Measurements from ENCODE around the gene MCU. TPM values are rescaled to one million over a fixed set of nuclear protein-coding genes. Genes with fewer than 3 reads are reported as not detected.
"Not testable (repeated sequence)": the region's sequence is repeated elsewhere in the genome, so short reads cannot be mapped to it uniquely, and the experiment has no call there.

MCU gene
- total RNA-seq, 1 donor: 42.7 TPM

- no peaks in the 10 kb centered on the region for H4K20me1 ChIP-seq (ENCODE audit: insufficient read depth, low read length)
- no peaks in the 10 kb centered on the region for H3K4me1 ChIP-seq (ENCODE audit: insufficient read depth, low read length)
- no peaks in the 10 kb centered on the region for H3K27me3 ChIP-seq (ENCODE audit: insufficient read depth, low read length)
- no peak overlapping the region for H3K4me2 ChIP-seq (ENCODE audit: insufficient read depth, low read length)
- no peaks in the 10 kb centered on the region for H3K79me2 ChIP-seq (ENCODE audit: insufficient read depth, low read length)
- H3K36me3 ChIP-seq (ENCODE audit: insufficient read depth, low read length): no peaks in the 10 kb centered on the region
- no peaks in the 10 kb centered on the region for H3K9me3 ChIP-seq (ENCODE audit: low read depth, low read length)
- H2AFZ ChIP-seq (ENCODE audit: low read length): no peak overlapping the region
- no peak overlapping the region for H3K4me3 ChIP-seq (ENCODE audit: insufficient read depth, low read length)
- TF ChIP-seq, protein P1, sequence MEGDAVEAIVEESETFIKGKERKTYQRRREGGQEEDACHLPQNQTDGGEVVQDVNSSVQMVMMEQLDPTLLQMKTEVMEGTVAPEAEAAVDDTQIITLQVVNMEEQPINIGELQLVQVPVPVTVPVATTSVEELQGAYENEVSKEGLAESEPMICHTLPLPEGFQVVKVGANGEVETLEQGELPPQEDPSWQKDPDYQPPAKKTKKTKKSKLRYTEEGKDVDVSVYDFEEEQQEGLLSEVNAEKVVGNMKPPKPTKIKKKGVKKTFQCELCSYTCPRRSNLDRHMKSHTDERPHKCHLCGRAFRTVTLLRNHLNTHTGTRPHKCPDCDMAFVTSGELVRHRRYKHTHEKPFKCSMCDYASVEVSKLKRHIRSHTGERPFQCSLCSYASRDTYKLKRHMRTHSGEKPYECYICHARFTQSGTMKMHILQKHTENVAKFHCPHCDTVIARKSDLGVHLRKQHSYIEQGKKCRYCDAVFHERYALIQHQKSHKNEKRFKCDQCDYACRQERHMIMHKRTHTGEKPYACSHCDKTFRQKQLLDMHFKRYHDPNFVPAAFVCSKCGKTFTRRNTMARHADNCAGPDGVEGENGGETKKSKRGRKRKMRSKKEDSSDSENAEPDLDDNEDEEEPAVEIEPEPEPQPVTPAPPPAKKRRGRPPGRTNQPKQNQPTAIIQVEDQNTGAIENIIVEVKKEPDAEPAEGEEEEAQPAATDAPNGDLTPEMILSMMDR (IDR thresholded peaks at IDR 0.05; ENCODE audit: extremely low read depth, low read depth, low read length): no peak
- no peak overlapping the region for H3K27ac ChIP-seq (ENCODE audit: low read depth, low read length)
- peak; percentile 58 for DNase-seq (ENCODE audit: insufficient read length, low spot score, missing footprints)
Measured at GRCh38 chr10:72898616-72899015, 206.7 kb downstream of the MCU start.

- Histone ChIP-seq H3K79me2 (ENCODE audit: insufficient read depth, low read length) (no peaks in the 10 kb centered on the region), H4K20me1 (ENCODE audit: insufficient read depth, low read length) (no peaks in the 10 kb centered on the region), H3K4me1 (ENCODE audit: insufficient read depth, low read length) (no peaks in the 10 kb centered on the region), H3K4me3 (ENCODE audit: insufficient read depth, low read length) (no peak overlapping the region), H3K27ac (ENCODE audit: low read depth, low read length) (no peak overlapping the region), H2AFZ (ENCODE audit: low read length) (no peak overlapping the region), H3K4me2 (ENCODE audit: insufficient read depth, low read length) (no peak overlapping the region), H3K27me3 (ENCODE audit: insufficient read depth, low read length) (no peaks in the 10 kb centered on the region), H3K9me3 (ENCODE audit: low read depth, low read length) (no peaks in the 10 kb centered on the region), H3K36me3 (ENCODE audit: insufficient read depth, low read length) (no peaks in the 10 kb centered on the region)
- TF ChIP-seq, protein P1 (IDR thresholded peaks at IDR 0.05; ENCODE audit: extremely low read depth, low read depth, low read length): no peak
- no peak for DNase-seq (ENCODE audit: insufficient read length, low spot score, missing footprints)
Measured at GRCh38 chr10:72899545-72899944, 207.6 kb downstream of the MCU start.

DNA sequence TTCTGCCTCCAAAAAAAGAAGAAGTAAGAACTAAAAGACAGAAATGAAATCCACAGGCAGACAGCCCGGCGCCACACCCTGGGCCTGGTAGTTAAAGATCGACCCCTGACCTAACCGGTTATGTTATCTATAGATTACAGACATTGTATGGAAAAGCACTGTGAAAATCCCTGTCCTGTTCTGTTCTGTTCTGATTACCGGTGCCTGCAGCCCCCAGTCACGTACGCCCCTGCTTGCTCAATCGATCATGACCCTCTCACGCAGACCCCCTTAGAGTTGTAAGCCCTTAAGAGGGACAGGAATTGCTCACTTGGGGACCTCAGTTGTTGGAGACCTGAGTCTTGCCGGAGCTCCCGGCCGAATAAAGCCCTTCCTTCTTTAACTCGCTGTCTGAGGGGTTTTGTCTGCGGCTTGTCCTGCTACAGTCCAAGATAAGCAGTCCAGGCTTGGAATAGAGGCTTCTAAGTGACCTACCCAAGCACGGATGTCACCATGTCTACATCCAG is 212.1 kb downstream of the MCU start:
- not testable (repeated sequence) for H3K9me3 ChIP-seq (ENCODE audit: low read depth, low read length); H3K27me3 ChIP-seq (ENCODE audit: insufficient read depth, low read length); H3K4me3 ChIP-seq (ENCODE audit: insufficient read depth, low read length); H3K79me2 ChIP-seq (ENCODE audit: insufficient read depth, low read length); DNase-seq (ENCODE audit: insufficient read length, low spot score, missing footprints); H3K36me3 ChIP-seq (ENCODE audit: insufficient read depth, low read length); H3K27ac ChIP-seq (ENCODE audit: low read depth, low read length); H4K20me1 ChIP-seq (ENCODE audit: insufficient read depth, low read length); H3K4me2 ChIP-seq (ENCODE audit: insufficient read depth, low read length); H3K4me1 ChIP-seq (ENCODE audit: insufficient read depth, low read length); H2AFZ ChIP-seq (ENCODE audit: low read length)

- no peaks in the 10 kb centered on the region for H4K20me1 ChIP-seq (ENCODE audit: insufficient read depth, low read length)
- no peak overlapping the region for H3K4me3 ChIP-seq (ENCODE audit: insufficient read depth, low read length)
- H3K4me2 ChIP-seq (ENCODE audit: insufficient read depth, low read length): no peak overlapping the region
- peak; percentile 23 for DNase-seq (ENCODE audit: insufficient read length, low spot score, missing footprints)
- no peaks in the 10 kb centered on the region for H3K79me2 ChIP-seq (ENCODE audit: insufficient read depth, low read length)
- no peaks in the 10 kb centered on the region for H3K4me1 ChIP-seq (ENCODE audit: insufficient read depth, low read length)
- H2AFZ ChIP-seq (ENCODE audit: low read length): no peak overlapping the region
- H3K27me3 ChIP-seq (ENCODE audit: insufficient read depth, low read length): no peaks in the 10 kb centered on the region
- TF ChIP-seq, protein P1 (IDR thresholded peaks at IDR 0.05; ENCODE audit: extremely low read depth, low read depth, low read length): no peak
- no peak overlapping the region for H3K27ac ChIP-seq (ENCODE audit: low read depth, low read length)
- H3K9me3 ChIP-seq (ENCODE audit: low read depth, low read length): no peaks in the 10 kb centered on the region
- no peaks in the 10 kb centered on the region for H3K36me3 ChIP-seq (ENCODE audit: insufficient read depth, low read length)
Measured at GRCh38 chr10:72904806-72905205, 212.9 kb downstream of the MCU start.

Data from osteoblast (primary cell).